Measurements from ENCODE around the gene SNRPA1. TPM values are rescaled to one million over a fixed set of nuclear protein-coding genes. Genes with fewer than 3 reads are reported as not detected.

SNRPA1 gene
- total and polyA plus RNA-seq, 12 donors: 16.0 to 65.0 (median 30.0) TPM

GRCh38 chr15:101329309-101329863 is 34.3 kb upstream of the SNRPA1 start:
- TF ChIP-seq POLR2A (IDR thresholded peaks at IDR 0.05): no peak
- TF ChIP-seq, protein P1, sequence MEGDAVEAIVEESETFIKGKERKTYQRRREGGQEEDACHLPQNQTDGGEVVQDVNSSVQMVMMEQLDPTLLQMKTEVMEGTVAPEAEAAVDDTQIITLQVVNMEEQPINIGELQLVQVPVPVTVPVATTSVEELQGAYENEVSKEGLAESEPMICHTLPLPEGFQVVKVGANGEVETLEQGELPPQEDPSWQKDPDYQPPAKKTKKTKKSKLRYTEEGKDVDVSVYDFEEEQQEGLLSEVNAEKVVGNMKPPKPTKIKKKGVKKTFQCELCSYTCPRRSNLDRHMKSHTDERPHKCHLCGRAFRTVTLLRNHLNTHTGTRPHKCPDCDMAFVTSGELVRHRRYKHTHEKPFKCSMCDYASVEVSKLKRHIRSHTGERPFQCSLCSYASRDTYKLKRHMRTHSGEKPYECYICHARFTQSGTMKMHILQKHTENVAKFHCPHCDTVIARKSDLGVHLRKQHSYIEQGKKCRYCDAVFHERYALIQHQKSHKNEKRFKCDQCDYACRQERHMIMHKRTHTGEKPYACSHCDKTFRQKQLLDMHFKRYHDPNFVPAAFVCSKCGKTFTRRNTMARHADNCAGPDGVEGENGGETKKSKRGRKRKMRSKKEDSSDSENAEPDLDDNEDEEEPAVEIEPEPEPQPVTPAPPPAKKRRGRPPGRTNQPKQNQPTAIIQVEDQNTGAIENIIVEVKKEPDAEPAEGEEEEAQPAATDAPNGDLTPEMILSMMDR (IDR thresholded peaks at IDR 0.05): no peak
- DNase-seq: no peak
- 76 to 86% (median 84%) methylated on average over 13 to 14 of the region's 14 CpGs for WGBS, 4 donors
- Histone ChIP-seq H3K9me3 (replicated peaks in 1 of 3) (no peaks in the 10 kb centered on the region), H3K36me3 (replicated peaks in 1 of 2) (no peaks in the 10 kb centered on the region), H3K27ac (no peak overlapping the region), H3K4me1 (replicated peaks in 1 of 2) (no peaks in the 10 kb centered on the region), H3K4me3 (no peak overlapping the region), H3K27me3 (no peaks in the 10 kb centered on the region)
- intact Hi-C loops (cut with DNase I): no loop called here

- no peaks in the 10 kb centered on the region for H3K9me3 ChIP-seq (replicated peaks in 1 of 3)
- intact Hi-C loops (cut with DNase I): no loop called here
- H3K27ac ChIP-seq: no peak overlapping the region
- no peak overlapping the region for H3K4me3 ChIP-seq
- H3K36me3 ChIP-seq (replicated peaks in 1 of 2): no peaks in the 10 kb centered on the region
- DNase-seq: no peak
- no peaks in the 10 kb centered on the region for H3K27me3 ChIP-seq
- no peak for TF ChIP-seq POLR2A (IDR thresholded peaks at IDR 0.05)
- TF ChIP-seq, protein P1 (IDR thresholded peaks at IDR 0.05): no peak
- WGBS, 4 donors: 88 to 97% (median 89%) methylated on average over 14 of the region's 14 CpGs
- no peaks in the 10 kb centered on the region for H3K4me1 ChIP-seq (replicated peaks in 1 of 2)
Measured at GRCh38 chr15:101328001-101328400, 33.0 kb upstream of the SNRPA1 start.

DNA sequence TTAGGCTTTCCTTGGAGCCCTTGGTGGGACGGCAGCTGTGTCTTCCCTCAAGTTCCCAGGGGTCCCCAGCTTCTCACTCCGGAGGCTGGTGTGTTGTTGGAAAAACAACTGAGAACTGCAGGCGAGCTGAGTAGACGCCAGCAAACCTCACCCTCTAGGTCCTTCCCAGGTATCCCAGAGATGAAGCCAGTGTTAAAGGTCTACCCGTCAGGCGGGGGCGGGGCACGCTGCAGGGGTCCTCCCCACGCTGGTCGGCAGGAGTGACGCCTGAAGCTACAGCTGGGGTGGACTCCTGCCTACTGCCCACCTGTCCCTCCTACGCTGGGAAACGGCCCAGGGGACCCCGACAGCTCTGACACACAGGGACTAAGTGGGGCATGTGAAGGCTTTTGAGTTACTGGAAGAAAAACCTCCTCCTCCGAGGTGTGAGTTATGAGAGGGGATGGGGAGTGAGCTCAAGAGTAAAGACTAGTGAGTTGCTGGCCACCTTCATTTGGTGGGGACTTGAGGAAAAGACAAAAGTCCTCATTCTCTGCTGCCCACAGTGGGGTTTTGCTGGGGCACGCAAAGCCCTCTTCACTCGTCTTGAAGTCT is 32.2 kb upstream of the SNRPA1 start:
- TF ChIP-seq, protein P1 (IDR thresholded peaks at IDR 0.05): no peak
- no peak for TF ChIP-seq POLR2A (IDR thresholded peaks at IDR 0.05)

DNA sequence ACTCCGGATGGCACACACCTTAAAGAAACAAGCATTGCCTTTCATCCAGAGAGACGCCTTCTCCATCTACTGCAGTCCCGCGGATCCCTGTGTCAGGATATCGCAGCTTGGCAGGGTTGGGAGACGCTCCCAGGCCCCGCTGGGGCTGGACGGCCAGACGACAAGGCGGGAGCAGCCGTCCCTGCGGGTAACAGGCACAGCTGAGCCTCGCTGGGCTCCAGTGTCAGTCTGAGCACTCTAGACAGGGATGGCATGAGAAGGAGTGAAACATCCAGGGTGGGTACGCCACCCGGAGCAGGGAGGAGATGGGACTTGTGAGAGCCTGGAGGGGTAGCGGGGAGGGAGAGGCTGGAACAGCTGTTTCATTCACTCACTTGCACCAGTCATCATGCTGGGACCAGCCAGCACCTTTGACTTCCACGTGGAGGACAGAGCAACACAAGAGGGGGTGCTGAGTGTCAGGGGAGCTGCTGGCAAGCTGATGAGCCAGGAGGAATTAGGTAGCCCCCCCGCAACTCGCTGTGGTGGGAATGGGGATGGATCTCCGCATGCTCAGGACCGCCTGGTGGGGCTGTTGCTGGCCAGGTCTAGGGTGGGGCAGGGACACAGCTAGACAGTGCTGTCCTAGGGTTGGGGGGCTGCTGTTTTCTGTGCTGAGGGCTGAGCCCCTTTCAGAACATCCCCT is 31.6 kb upstream of the SNRPA1 start:
- WGBS, 4 donors: 84 to 92% (median 87%) methylated on average over 16 to 21 of the region's 21 CpGs
- Histone ChIP-seq H3K4me1 (replicated peaks in 1 of 2) (no peaks in the 10 kb centered on the region), H3K36me3 (replicated peaks in 1 of 2) (no peaks in the 10 kb centered on the region), H3K4me3 (no peak overlapping the region), H3K27me3 (no peaks in the 10 kb centered on the region), H3K27ac (no peak overlapping the region), H3K9me3 (replicated peaks in 1 of 3) (no peaks in the 10 kb centered on the region)
- intact Hi-C loops (cut with DNase I): no loop called here
- no peak for DNase-seq
- TF ChIP-seq, protein P1 (IDR thresholded peaks at IDR 0.05): no peak
- no peak for TF ChIP-seq POLR2A (IDR thresholded peaks at IDR 0.05)

More for the DNA sequence above, 32.2 kb upstream of the SNRPA1 start:
- Histone ChIP-seq H3K27ac (no peak overlapping the region), H3K9me3 (replicated peaks in 1 of 3) (no peaks in the 10 kb centered on the region), H3K36me3 (replicated peaks in 1 of 2) (no peaks in the 10 kb centered on the region), H3K27me3 (no peaks in the 10 kb centered on the region), H3K4me3 (no peak overlapping the region), H3K4me1 (replicated peaks in 1 of 2) (no peaks in the 10 kb centered on the region)
- intact Hi-C loops (cut with DNase I): no loop called here
- DNase-seq: no peak
- 76 to 84% (median 79%) methylated on average over 10 to 17 of the region's 17 CpGs for WGBS, 4 donors
